SH-SY5Y (cell line): ENCODE measurements around the gene GUCA1C.

Experiments used
- GATA2 ChIP-seq: IDR thresholded peaks from 2 replicates; pipeline ENCODE4 v1.6.1; 2011; ENCODE audit warnings: mild to moderate bottlenecking, low read depth, low read length
- GATA3 ChIP-seq: IDR thresholded peaks from 2 replicates; pipeline ENCODE4 v1.6.1; 2011; ENCODE audit warnings: low read depth, mild to moderate bottlenecking, low read length, moderate library complexity

GUCA1C gene, protein sequence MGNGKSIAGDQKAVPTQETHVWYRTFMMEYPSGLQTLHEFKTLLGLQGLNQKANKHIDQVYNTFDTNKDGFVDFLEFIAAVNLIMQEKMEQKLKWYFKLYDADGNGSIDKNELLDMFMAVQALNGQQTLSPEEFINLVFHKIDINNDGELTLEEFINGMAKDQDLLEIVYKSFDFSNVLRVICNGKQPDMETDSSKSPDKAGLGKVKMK

DNA sequence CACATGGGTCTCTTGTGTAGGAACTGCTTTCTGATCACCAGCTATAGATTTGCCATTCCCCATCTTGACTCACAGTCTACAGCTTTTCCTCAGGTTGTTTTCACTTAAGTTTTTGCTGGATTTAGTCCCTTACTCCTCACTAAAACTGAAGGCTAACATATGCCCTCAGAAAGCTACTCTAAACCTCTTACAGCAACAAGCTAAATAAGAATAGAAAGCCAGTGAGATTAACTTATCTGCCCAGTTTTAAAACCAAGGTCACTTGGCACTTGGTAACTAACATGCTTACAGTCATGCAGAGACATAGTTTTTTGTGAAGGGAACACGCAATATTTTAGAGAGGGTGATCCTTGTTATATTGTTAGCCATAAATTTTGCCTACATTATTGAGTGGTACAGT is at the start of gene GUCA1C:
GUCA1C (minus strand) TSS at position 180 of the 400 bp plus-strand sequence; CDS start at position 63, 117 bp downstream.
- TF ChIP-seq GATA2 (no peak), GATA3 (no peak)

DNA sequence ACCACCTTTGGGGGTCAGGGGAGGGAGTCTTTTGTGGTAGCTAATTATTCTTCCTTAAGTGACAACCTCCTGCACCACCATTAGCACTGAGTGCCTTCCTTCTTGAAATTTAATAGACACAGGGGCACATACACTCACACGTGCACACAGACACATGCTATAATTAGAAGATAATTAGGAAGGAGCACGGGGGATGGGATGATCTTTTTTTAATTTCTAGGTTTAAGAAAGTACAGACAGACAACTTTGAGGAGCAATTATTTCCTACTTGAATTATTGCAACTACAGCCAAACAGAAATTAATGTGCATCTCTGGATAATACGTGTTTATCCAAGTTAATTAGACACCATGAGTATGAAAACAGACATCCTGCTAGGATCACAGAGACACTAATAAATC is 44.8 kb upstream of the GUCA1C start:
- TF ChIP-seq GATA2 (no peak), GATA3 (no peak)

DNA sequence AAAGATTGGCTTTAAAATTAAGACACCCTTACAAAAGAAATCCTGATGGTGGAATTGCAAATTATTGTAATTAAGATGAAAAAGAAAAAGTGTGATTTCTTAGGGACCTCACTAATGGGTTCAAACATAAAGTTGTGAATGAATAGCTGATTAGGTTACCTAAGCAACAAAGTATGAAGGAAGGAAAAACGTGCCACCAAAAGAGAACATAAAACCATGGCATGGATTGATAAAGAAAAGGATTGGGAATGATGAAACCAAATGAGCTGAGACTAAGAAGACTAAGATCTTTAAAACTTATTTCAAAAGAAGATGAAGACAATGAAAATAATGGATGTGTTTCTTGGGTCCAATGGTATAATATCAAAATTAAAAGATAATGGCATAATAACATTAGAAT is 32.2 kb upstream of the GUCA1C start:
- no peak for TF ChIP-seq GATA3
- TF ChIP-seq GATA2: no peak

DNA sequence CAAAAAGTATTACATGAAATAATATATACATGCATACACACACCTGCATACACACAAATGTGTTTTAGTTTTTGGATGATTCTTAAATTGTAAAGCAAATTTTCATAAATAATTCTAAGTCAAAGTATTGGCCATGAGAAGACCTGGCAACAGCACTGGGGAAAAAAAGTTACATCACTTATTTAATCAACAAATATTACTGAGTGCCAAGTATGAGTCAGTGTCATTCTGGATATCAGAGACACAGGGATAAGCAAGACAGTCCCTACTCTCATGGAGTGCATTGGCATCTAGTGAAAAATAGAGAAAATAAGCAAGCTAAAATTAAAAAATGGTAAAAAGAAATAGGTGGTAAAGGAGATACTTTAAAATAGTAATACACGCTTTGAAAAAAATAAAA is 29.4 kb upstream of the GUCA1C start:
- TF ChIP-seq GATA3 (no peak), GATA2 (no peak)

DNA sequence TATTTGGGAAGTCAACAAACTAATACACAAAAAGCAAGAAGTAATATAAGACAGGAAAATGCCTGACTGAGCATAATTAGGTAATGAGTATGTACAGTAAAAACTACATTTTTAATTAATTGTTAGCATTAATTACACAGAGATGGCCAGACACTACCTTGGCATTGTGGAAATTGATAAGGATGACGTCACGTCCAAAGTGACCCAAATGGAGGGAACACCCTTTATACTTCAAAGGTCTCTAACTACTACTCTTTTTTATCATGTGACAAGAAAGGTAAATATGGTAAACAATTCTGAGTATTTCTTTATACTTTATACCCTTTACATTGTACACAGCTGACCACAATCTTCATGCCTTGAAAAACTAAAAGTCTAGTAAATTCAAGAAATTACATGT is 22.4 kb upstream of the GUCA1C start:
- TF ChIP-seq GATA2 (no peak), GATA3 (no peak)

DNA sequence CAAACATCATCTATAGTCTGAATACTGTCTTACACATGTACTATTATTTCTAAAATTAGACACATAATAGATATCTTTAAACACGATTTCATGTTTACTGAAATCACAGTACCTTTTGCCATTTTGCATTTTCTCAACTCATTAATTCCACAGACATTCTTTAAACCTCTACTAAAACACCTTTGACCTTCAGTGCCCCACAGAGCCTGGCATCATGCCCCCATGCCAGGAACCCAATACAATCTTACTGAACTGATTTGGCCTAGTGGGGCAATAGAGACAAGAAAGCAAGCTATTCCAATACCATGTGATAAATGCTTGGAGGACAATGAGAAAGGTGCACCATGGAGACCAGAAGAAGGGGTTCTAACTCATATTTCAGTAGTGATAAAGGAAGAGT is 19.3 kb upstream of the GUCA1C start:
- no peak for TF ChIP-seq GATA3
- TF ChIP-seq GATA2: no peak

DNA sequence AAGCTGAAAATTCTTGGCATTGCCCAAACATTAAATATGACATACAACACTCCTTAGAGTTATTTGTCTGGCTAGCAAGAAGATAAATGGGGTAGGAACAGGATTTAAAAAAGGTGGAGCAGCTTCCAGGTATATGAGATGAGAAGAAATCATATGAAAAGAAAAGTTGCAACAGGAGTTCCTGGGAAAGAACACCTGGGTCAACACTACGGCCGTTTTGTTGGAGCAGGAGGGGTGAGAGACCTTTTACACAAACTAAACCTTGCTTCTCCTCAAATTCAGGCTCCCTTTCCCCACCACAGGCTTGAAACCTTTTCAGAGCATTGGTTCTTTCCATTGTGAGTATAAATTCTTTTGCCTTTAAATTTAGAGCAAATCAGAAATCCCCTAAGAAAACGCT is 18.8 kb upstream of the GUCA1C start:
- TF ChIP-seq GATA3: no peak
- no peak for TF ChIP-seq GATA2

DNA sequence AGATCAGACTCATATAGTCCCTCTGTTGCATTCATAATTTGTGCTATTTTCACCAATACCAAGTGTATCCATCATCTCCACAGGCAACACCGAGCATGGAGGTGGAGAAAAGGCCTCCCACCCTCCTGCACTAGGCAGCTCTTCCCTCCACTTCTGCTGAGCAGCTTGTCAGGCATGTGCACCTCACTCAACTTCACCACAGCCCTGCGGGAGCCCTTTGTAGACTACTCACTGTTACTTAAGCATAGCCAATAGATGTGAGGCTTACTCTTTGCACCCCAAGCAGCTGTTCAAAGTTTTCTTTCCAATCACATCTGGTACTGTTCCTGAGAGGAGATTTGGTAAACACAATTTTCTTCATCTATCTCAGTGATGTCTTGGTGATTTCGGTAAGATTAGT is 16.9 kb upstream of the GUCA1C start:
- TF ChIP-seq GATA2 (no peak), GATA3 (no peak)

DNA sequence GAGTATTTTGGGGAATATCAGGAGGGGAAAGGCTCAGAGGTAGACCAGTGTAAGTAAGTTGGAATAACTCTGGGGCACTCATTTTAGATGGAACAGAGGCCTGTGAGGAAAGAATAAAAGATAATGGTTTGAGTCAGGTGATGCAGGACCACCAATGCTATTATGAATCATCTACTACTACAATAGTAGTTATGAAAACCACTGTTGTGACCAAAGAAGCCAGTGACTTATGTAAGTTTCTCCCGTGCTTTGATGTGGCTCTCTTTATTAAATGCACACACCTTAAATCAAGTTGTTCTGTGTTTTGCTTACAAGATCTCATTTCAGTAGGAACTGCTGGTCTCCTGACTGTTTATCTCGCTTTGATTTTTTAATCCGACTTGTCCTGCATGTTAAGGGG is 13.1 kb upstream of the GUCA1C start:
- TF ChIP-seq GATA3 (no peak), GATA2 (no peak)

DNA sequence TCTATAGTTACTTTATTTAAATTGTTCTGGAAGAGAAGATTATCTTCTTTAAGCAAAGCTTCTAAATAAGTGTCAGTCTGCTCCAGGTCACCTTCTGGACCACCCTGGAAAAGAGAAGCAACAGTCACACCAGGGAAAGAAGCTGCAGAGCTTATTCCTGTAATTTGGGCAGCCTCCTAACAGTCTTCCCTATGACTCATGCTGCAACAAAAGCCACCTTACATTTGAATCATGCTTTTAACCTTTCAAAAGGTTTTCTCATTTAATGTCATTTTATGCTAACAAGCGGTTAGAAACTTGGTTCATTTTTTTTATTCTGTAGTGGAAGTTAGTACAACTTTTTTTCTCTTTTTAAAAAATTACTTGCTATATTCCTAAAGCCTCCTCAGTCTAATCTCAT is 5.3 kb upstream of the GUCA1C start:
- TF ChIP-seq GATA3 (no peak), GATA2 (no peak)

DNA sequence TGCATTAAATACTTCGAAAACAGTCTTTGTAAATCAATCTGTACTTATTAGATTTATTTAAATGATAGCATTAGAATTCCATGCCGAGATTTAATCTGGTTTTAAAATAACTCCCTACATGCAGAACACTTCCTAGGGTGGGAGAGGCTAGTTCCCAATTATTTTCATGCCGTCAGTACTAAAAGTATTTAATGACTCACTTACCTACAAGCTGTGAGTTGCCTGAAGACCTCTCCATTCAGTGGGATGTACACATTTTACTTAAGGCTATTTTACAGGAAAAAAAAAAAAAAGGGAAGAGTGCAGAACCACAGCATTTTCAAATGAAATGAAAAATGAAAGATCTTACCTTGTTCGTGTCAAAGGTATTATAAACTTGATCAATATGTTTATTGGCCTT is 469 bp downstream of the GUCA1C start:
- no peak for TF ChIP-seq GATA2
- no peak for TF ChIP-seq GATA3

DNA sequence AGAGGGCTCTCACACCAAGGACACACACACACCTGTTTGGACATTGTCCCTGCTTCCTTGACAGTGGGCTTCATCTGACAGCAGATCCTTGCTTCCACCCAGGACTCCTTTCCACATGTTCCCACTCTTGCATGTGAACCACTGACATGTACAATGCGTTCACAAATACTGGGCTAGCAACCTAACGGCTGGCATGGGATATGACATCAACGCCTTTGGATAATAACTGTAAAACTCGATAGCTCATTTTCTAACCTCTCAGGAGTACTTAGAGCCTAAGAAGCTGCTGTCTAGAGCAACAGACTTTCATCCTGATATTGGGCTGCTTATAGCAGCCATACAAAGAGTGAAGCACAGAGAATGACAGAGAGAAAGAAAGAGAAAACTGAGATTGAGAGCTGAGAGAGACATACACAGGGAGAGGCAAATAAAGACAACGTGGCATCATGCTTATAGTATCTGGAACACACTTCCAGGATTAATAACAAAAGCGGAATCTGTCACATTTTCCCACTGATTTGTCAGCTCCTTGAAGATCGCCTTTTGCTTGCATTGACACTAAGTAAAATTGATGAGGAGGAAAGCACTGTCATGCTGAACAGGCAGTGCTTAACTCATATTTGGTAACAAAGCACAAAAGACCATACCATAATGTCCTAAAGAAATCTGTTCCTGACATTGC is 1.7 kb downstream of the GUCA1C start:
- TF ChIP-seq GATA2: no peak
- no peak for TF ChIP-seq GATA3

DNA sequence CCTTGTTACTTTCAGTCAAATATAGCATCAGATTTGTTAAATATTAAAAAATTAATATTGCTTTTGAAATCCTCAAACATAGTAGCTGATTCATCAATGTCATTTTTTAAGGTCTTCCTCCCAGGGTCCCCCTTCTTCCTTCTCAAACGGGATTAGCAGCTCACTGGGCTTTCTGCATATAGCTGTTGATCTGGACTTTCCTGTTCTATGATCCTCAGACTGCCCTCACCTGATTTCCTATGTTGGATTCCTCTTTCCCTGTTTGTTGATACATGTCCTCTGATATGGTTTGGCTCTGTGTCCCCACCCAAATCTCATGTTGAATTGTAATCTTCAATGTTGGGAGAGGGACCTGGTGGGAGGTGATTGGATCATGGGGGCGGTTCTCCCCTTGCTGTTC is 5.8 kb downstream of the GUCA1C start:
- TF ChIP-seq GATA3: no peak
- no peak for TF ChIP-seq GATA2

DNA sequence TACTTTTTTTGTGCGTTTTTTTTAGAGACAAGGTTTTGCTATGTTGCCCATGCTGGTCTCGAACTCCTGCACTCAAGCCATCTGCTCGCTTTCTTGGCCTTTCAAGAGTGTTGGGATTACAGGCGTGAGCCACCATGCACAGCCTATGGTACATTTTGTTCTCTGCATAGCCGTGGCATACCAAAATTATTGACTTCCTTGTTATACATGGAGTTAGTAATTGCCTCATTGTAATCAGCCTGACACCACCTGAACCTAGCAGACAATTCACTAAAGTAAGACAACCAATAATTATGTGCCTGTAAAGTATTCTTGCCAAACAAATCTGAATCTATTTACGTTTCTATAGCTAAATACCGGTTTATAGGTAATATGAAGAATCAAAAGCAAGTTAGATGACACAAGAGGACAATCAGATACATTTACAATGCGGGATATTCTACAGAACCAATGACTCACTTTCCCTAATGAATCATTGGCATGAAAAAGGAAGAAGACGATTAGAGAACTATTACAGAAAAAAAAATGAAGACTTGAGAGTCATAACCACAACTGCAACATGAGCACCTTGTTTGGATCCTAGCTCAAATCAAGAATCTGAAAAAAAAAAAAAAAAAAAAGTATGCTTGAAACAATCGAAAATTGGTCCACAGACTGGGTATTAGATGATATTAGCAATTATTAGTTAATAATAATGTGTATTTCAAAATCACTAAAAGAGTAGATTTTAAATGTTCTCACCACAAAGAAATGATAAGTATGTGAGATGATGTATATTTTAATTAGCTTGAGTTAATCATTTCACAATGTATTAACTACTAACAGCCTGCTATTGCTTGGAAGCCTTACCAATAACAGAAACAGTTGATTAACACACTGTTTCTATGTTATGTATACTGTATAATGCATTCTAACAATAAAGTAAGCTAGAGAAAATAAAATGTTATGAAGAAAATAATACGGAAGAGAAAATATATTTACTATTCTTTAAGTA is 7.1 kb downstream of the GUCA1C start:
- no peak for TF ChIP-seq GATA2
- TF ChIP-seq GATA3: no peak
